Measurements from ENCODE around the gene RAB34. TPM values are rescaled to one million over a fixed set of nuclear protein-coding genes. Genes with fewer than 3 reads are reported as not detected.
A peak's percentile ranks its signal among the peaks of the same experiment; 100 is the strongest.
"Not testable (repeated sequence)": the region's sequence is repeated elsewhere in the genome, so short reads cannot be mapped to it uniquely, and the experiment has no call there.

The RAB34 gene
- total RNA-seq, 1 experiment from 2014 or later: 1.2 TPM

DNA sequence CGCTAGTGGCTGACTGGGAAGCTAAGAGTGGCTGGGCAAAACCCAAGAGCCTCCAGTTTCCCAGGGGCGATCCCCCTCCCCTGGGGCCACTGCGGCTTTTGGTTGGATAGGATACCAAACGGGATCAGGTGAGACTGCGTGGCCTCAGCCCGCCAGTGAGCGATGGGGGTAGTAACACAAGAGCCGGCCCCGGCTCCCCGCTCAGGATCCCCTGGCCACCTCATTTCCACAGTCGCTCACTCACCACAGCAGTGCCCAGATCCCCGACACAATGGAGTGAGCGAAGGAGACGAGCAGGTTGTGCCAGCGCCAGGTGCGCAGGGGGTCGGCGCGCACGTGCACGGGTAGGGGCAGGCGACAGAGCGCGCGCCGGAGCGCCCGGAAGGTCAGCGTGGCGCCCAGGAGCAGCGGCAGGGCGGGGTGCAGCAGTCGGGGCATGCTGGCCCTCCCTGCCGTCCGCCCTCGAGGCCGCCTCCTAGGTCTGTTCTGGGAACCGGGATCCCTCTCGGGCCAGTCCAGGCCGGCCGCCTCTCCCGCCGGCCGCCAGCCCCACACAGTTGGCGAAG is 8.1 kb upstream of the RAB34 start:
- Mint-ChIP-seq H3K27me3 (ENCODE audit: insufficient read depth, unreplicated experiment) (no peaks in the 10 kb centered on the region), H3K4me3 (ENCODE audit: unreplicated experiment) (peak overlapping the region; percentile 92), H3K9me3 (ENCODE audit: unreplicated experiment) (no peaks in the 10 kb centered on the region), H3K4me1 (ENCODE audit: low read depth, unreplicated experiment) (peaks cover 38% of the 10 kb centered on the region), H3K27ac (ENCODE audit: unreplicated experiment) (peak overlapping the region; percentile 96), H3K36me3 (ENCODE audit: insufficient read depth, unreplicated experiment) (peaks cover 85% of the 10 kb centered on the region)
- H3K27me3 ChIP-seq (replicated peaks; ENCODE audit: control insufficient read depth, insufficient read depth, low read length): no peaks in the 10 kb centered on the region
- no TSS peak for BruUV-seq (replicated peaks)
- intact Hi-C loops (cut with micrococcal nuclease; ENCODE audit: unreplicated experiment): loop anchor here (1.0 to 2.0 kb wide), 3 partner anchors 27 to 81 kb away; partner anchors contain the start of gene BLTP2
- no peak for TF ChIP-seq CTCF (IDR thresholded peaks at IDR 0.05; ENCODE audit: insufficient read depth in 1 of 2, low read depth in 1 of 2, low read length in 1 of 2, severe bottlenecking in 1 of 2, unreplicated experiment in 1 of 2)
- peak overlapping the region; percentile 57 for H3K4me3 ChIP-seq (ENCODE audit: low read depth, low read length)
- peaks cover 25% of the 10 kb centered on the region for H3K4me1 ChIP-seq
- ChIA-PET POLR2A (interaction anchor here (0.6 to 5.2 kb wide), 11 partner anchors 15 to 226 kb away, joined by 3 to 165 read pairs (median 9); partner anchors contain the start of genes PROCA1, SDF2, SUPT6H and TRAF4), CTCF (interaction anchor here (0.6 to 4.9 kb wide), 15 partner anchors 15 to 391 kb away, joined by 3 to 324 read pairs (median 12); partner anchors contain the start of genes BLTP2, DHRS13, FAM222B and PHF12)
- DNase-seq: peak; percentile 92 to 93
- peaks cover 13% of the 10 kb centered on the region for H3K36me3 ChIP-seq (ENCODE audit: control insufficient read depth, insufficient read depth, low read length)
- no peaks in the 10 kb centered on the region for H3K9me3 ChIP-seq

DNA sequence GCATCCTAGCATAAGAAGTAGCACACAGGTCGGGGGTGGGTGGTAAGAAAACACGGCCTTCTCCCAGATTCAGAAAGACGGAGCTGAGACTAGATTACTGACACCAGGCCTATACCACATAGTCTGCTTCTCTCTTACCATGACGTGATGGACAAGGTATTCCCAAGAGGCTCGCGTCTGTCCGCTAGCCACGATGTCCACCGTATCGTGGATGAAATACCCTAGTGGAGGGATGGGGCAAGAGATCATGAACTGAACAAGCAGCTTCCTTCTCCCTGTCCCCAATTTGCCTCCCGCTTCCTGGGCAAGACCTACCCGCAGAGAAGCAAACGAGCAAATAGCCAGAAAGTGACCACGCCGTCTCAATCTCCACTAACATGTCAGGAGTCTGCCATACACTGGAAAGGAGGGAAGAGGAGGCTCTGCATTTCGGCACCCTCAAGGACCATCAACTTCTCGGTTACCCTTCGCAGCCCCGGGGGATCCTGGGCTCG is 7.5 kb upstream of the RAB34 start:
- Histone ChIP-seq H3K4me3 (ENCODE audit: low read depth, low read length) (peak overlapping the region; percentile 57), H3K4me1 (peaks cover 25% of the 10 kb centered on the region), H3K36me3 (ENCODE audit: control insufficient read depth, insufficient read depth, low read length) (peaks cover 13% of the 10 kb centered on the region), H3K9me3 (no peaks in the 10 kb centered on the region), H3K27me3 (replicated peaks; ENCODE audit: control insufficient read depth, insufficient read depth, low read length) (no peaks in the 10 kb centered on the region)
- H3K4me1 Mint-ChIP-seq (ENCODE audit: low read depth, unreplicated experiment): peaks cover 38% of the 10 kb centered on the region
- no peaks in the 10 kb centered on the region for H3K9me3 Mint-ChIP-seq (ENCODE audit: unreplicated experiment)
- intact Hi-C loops (cut with micrococcal nuclease; ENCODE audit: unreplicated experiment): loop anchor here (1.0 kb wide), 1 partner anchor 27 kb away; no protein-coding TSS in a partner anchor
- peak overlapping the region; percentile 96 for H3K27ac Mint-ChIP-seq (ENCODE audit: unreplicated experiment)
- no peaks in the 10 kb centered on the region for H3K27me3 Mint-ChIP-seq (ENCODE audit: insufficient read depth, unreplicated experiment)
- peak; percentile 67 to 78 for DNase-seq
- POLR2A ChIA-PET: interaction anchor here (0.6 to 5.2 kb wide), 6 partner anchors 14 to 227 kb away, joined by 3 to 165 read pairs (median 9); partner anchors contain the start of genes PROCA1 and TRAF4
- H3K4me3 Mint-ChIP-seq (ENCODE audit: unreplicated experiment): peak overlapping the region; percentile 92
- peak in 1 of 2 experiments; percentile 14 for TF ChIP-seq CTCF (IDR thresholded peaks at IDR 0.05; ENCODE audit: insufficient read depth in 1 of 2, low read depth in 1 of 2, low read length in 1 of 2, severe bottlenecking in 1 of 2, unreplicated experiment in 1 of 2)
- BruUV-seq (replicated peaks): TSS peak; percentile 54
- CTCF ChIA-PET: interaction anchor here (0.7 to 4.9 kb wide), 7 partner anchors 15 to 392 kb away, joined by 3 to 324 read pairs (median 30); partner anchors contain the start of genes PHF12 and PROCA1
- H3K36me3 Mint-ChIP-seq (ENCODE audit: insufficient read depth, unreplicated experiment): peaks cover 91% of the 10 kb centered on the region

- intact Hi-C loops (cut with micrococcal nuclease; ENCODE audit: unreplicated experiment): loop anchor here (1.0 kb wide), 1 partner anchor 26 kb away; no protein-coding TSS in a partner anchor
- H3K4me1 ChIP-seq: peaks cover 25% of the 10 kb centered on the region
- H3K4me3 Mint-ChIP-seq (ENCODE audit: unreplicated experiment): peak overlapping the region; percentile 92
- DNase-seq: peak in 1 of 2 experiments; percentile 36
- no peaks in the 10 kb centered on the region for H3K27me3 Mint-ChIP-seq (ENCODE audit: insufficient read depth, unreplicated experiment)
- H3K27ac Mint-ChIP-seq (ENCODE audit: unreplicated experiment): peak overlapping the region; percentile 96
- peaks cover 34% of the 10 kb centered on the region for H3K4me1 Mint-ChIP-seq (ENCODE audit: low read depth, unreplicated experiment)
- no peaks in the 10 kb centered on the region for H3K9me3 Mint-ChIP-seq (ENCODE audit: unreplicated experiment)
- H3K36me3 ChIP-seq (ENCODE audit: control insufficient read depth, insufficient read depth, low read length): peaks cover 13% of the 10 kb centered on the region
- H3K4me3 ChIP-seq (ENCODE audit: low read depth, low read length): peak overlapping the region; percentile 57
- H3K36me3 Mint-ChIP-seq (ENCODE audit: insufficient read depth, unreplicated experiment): peaks cover 96% of the 10 kb centered on the region
- BruUV-seq (replicated peaks): no TSS peak
- H3K9me3 ChIP-seq: no peaks in the 10 kb centered on the region
- CTCF ChIA-PET: interaction anchor here (4.9 kb wide), 1 partner anchor 24 kb away, joined by 324 read pairs; no protein-coding TSS in a partner anchor
- no peak for TF ChIP-seq CTCF (IDR thresholded peaks at IDR 0.05; ENCODE audit: insufficient read depth in 1 of 2, low read depth in 1 of 2, low read length in 1 of 2, severe bottlenecking in 1 of 2, unreplicated experiment in 1 of 2)
- POLR2A ChIA-PET: interaction anchor here (1.7 to 5.2 kb wide), 3 partner anchors 14 to 141 kb away, joined by 9 to 165 read pairs (median 11); partner anchors contain the start of genes PROCA1 and TRAF4
- no peaks in the 10 kb centered on the region for H3K27me3 ChIP-seq (replicated peaks; ENCODE audit: control insufficient read depth, insufficient read depth, low read length)
Observed at GRCh38 chr17:28724500-28725165, 7.0 kb upstream of the RAB34 start.

- H3K9me3 Mint-ChIP-seq (ENCODE audit: unreplicated experiment); DNase-seq; H3K27me3 Mint-ChIP-seq (ENCODE audit: insufficient read depth, unreplicated experiment); H3K27me3 ChIP-seq (replicated peaks; ENCODE audit: control insufficient read depth, insufficient read depth, low read length); CTCF ChIA-PET; intact Hi-C loops (cut with micrococcal nuclease; ENCODE audit: unreplicated experiment); BruUV-seq (replicated peaks); H3K4me3 ChIP-seq (ENCODE audit: low read depth, low read length); H3K9me3 ChIP-seq: not testable (repeated sequence)
- Mint-ChIP-seq H3K4me1 (ENCODE audit: low read depth, unreplicated experiment) (peaks cover 34% of the 10 kb centered on the region), H3K4me3 (ENCODE audit: unreplicated experiment) (peak overlapping the region; percentile 92), H3K27ac (ENCODE audit: unreplicated experiment) (peak overlapping the region; percentile 96), H3K36me3 (ENCODE audit: insufficient read depth, unreplicated experiment) (peaks cover 99% of the 10 kb centered on the region)
- POLR2A ChIA-PET: interaction anchor here (0.7 to 1.7 kb wide), 3 partner anchors 13 to 31 kb away, joined by 3 to 11 read pairs (median 6); partner anchors contain the start of gene PROCA1
- H3K36me3 ChIP-seq (ENCODE audit: control insufficient read depth, insufficient read depth, low read length): peaks cover 13% of the 10 kb centered on the region
- peaks cover 25% of the 10 kb centered on the region for H3K4me1 ChIP-seq
Observed at GRCh38 chr17:28723836-28724499, 6.3 kb upstream of the RAB34 start.

Data from Caco-2 (cell line).